NCI-H146 (cell line): ENCODE measurements around the gene HES6.

ENCODE experiments used
- DNase-seq: peaks from one replicate; lab custom pipeline; 2025; lab: John Stamatoyannopoulos, UW

Gene HES6

GRCh38 chr2:238233625-238234024, 6.2 kb downstream of the HES6 start:
- DNase-seq, result no peak

DNA sequence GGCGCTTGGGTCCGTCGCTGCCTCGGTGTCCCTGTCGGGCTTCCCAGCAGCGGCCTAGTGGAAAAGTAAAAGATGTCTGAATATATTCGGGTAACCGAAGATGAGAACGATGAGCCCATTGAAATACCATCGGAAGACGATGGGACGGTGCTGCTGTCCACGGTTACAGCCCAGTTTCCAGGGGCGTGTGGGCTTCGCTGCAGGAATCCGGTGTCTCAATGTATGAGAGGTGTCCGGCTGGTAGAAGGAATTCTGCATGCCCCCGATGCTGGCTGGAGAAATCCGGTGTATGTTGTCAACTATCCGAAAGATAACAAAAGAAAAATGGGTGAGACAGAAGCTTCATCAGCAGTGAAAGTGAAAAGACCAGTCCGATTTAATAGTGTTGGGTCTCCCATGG, 8.0 kb downstream of the HES6 start:
- DNase-seq, result no peak

GRCh38 chr2:238231251-238231793, 8.5 kb downstream of the HES6 start:
- peak; percentile 81 for DNase-seq

- no peak for DNase-seq
Measured at GRCh38 chr2:238230699-238231098, 9.1 kb downstream of the HES6 start.

GRCh38 chr2:238228700-238229099, 11.1 kb downstream of the HES6 start:
- no peak for DNase-seq

GRCh38 chr2:238227587-238228032, 12.2 kb downstream of the HES6 start:
- DNase-seq, result no peak

- DNase-seq, result no peak
Measured at GRCh38 chr2:238226698-238227586, 12.9 kb downstream of the HES6 start.

DNA sequence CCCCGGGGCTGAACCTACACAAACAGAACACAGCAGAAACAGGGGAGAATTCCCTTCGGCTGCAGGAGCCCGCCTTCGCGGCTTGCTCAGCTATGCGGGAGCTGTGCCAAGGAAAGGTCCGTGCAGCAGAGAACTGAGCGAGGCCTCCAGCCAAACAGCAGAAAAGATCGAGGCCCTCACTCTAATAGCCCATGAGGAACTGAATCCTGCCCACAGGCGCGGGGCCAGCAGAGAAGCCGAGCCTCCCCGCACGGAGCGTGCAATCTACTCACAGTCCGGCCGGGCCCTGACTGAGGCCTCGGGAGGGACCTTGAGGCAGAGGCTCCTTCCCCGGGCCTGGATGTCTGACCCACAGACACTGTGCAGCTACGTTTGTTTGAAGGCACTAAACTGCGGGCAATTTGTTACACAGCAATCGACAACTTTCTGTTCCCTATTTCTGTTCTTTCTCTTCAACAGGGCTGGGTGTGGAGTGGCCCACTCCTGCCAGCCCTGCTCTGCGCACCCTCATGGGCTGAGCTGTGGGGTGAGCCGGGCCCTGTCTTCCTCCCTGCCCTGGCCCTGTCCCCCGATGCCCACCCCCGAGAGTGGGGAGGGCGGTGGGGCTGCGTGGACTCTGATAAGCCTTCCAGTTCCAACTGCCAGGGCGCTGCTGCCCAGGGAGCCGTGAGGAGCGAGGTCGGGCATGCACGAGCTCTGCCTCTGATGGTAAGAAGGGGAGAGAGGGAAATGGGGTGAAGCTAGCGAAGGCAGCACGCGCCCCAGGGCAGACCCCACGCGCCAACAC, 13.7 kb downstream of the HES6 start:
- DNase-seq, result no peak

DNA sequence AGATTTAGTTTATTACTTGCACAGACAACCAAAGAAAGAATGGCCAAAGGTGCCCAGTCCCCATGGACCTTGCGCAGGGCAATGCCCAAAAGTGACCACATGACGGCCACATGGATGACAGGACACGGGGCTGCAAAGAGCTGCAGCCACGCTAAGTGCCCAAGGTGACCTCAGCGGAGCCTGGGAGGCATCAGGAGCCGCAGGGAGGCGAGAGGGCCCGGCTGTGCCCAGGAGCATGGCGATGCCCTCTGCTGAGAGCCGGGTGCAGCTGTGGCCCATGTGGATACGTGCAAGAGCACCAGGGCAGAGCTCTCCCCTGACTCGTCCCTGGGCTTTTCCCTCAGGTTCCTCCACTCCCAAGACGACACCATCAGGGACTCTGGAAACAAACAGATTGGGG, 14.7 kb downstream of the HES6 start:
- DNase-seq, result no peak

GRCh38 chr2:238224356-238225035, 15.3 kb downstream of the HES6 start:
- no peak for DNase-seq

DNA sequence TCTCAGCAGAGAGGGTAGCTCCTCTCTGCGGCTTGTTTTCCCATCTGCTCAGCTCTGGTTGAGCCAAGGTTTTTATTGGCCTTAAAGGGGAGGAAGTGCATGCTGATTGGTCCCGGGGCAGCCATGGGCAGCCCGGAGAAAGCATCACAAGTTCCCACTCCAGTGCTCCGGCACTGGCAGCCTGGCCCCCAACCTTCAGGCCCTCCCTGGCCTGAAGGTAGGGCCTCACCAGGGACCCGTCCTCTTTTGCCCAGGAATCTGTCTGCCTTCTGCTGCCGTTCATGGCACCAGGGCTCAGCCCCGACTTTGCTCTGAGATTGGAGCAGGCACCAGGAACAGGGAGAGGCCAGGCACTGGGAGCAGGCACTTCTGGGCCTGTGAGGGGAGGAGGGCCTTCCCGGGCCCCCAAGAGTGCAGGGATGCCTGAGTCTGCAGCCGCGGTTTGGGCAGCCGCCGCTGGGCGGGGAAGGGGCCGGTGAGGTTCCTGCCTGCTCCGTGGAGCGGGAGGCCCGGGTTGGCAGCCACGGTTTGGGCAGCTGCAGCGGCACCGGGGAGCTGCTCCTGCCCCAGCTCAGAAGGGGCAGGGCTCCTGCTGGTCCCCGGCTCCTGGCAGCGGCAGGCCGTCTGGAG, 18.8 kb downstream of the HES6 start:
- peak; percentile 64 for DNase-seq

GRCh38 chr2:238220274-238220891, 19.5 kb downstream of the HES6 start:
- no peak for DNase-seq

- no peak for DNase-seq
Measured at GRCh38 chr2:238216651-238217184, 23.1 kb downstream of the HES6 start.

DNA sequence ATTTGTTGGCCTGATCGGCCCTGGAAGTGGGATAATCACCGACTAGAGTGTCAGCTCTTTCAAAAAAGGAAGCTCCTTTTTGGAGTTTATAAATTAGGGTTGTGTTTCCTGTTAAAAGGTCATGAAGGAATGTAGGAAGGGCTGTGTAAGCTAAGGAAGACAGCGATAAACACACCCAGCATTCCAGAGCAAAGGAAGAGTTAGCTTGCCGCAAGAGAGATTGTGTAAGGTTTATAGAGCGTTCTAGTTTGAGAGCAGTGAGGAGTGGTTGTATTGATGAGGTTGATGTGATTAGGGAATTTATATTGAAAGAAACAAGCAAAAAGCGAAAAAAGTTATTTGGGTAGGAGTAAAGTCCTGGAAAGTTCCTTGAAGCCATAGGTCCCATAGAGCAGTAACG, 32.8 kb downstream of the HES6 start:
- DNase-seq, result no peak

DNA sequence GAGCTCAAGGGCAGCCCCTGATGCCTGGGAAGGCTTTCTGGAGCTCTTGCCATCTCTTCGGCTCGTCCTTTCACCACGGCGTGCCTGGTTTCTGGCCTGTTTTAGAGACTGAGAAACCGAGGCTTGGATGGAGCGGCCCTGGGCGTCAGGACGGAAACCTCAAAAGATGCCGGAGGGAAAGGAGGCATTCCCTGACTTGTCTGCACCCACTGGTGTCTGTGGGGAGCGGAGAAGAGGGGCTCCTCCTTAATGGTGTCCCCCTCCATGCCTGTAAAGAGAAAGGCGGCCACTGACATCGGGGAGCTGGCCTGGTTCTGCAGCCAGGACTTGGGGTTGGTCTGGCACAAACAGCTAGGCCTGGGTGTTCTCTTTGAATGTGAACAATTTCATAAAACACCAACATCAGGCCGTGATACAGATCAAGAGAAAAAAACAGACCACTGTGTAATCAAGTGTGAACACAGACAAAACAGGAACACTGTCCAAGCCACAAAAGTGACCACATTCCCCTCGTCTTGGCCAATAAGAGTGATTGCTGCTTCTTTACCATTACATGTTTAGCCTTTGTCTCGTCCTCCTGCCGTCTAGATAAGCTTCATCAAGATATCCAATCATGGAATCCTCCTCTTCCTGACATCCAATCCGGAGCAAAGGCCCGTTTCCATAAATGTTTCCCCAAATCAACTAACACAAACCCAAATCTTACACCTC, 35.7 kb downstream of the HES6 start:
- no peak for DNase-seq

- peak; percentile 92 for DNase-seq
Measured at GRCh38 chr2:238203094-238203972, 36.5 kb downstream of the HES6 start, which contains the start of gene ILKAP. ILKAP (minus strand) TSS chr2:238203695; CDS start chr2:238203553, 142 bp downstream.

DNA sequence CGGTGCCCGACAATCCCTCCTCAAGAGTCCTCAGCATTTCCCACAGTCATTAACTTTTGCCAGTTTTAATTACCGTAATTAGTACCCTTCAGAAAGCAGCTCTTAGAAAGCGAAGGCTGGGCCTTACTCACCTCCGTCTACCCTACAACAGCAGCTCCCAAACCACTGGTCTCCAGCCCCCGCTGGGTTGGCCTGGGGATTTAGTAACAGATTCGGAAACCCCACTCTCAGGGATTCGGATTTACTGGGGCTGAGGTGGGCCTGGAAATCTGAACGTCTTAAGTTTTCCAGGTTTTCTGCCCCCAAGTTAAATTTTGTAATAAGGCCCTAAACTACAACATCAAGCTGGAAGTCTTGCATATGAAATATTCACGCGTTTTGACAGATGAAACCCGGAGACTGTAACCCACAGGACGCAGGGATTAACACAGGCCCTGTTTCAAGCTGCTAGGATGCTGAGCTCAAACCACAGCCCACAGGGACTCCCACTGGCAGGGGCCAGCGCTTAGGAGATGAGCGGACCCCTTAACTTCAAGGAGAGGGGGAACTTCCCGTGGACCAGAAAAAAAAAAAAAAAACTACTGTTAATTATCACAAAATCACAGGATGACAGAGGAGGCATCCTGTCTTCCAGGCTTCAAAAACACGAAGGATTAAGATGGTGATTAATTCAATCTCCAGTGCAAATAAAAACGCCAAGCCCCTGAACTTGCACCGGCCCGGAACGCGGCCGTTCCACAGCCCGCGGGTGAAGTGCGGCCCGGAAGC, 37.3 kb downstream of the HES6 start:
- peak; percentile 24 for DNase-seq

DNA sequence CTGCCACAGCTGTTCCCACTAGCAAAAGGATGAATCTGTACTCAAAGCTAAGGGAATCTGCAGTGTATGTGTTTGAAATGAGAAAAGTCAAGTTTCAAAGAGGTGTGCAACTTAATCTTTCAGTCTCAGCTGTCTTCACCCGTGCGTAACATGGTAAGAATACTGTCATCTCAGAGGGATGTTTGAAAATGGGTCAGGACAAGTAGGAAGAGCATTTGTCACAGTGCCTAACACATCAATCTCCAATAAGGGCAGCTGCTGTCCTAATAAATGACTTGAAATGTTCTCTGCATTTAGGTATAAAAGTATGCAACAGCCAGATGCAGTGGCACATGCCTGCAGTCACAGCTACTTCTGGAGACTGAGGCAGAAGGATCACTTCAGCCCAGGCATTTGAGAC, 49.4 kb downstream of the HES6 start:
- DNase-seq, result no peak
